ENCODE measurements around the gene PARP2.

The PARP2 gene

GRCh38 chr14:20400965-20401593, 57.6 kb downstream of the PARP2 start:
- no peak for DNase-seq (ENCODE audit: low read depth)

DNA sequence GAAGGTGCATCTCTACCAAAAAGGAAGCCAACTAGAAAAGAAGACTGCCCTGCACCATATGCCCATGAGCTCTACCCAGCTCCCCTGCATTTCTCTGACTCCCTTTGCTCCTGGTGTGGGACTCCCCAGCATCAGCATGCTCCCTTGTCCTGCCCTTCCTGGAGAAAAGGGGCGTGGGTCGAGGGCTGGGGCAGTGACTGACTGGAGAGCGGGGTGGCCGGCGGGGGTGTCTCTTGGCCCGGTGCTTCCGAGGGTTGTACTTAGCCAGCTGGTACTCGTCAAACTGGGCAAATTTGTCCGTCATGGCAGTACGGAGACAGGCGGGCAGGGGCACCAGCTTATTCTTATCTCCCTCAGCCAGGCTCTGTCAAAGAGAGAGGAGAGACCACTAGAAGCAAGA, 60.1 kb downstream of the PARP2 start:
- no peak for DNase-seq (ENCODE audit: low read depth)
